Measurements from ENCODE around the gene SLC37A1. TPM values are rescaled to one million over a fixed set of nuclear protein-coding genes. Genes with fewer than 3 reads are reported as not detected.

SLC37A1 gene
- total and polyA plus RNA-seq, 9 of the 15 experiments (the other 6 are each of a cell fraction or from before 2014, with no cell fraction given) = 0.06 to 3.4 (median 0.40) TPM

- TF ChIP-seq MBD1 (CRISPR knock-in tag; IDR thresholded peaks at IDR 0.05) = no peak
- no peak for TF ChIP-seq KAT2B (IDR thresholded peaks at IDR 0.05; ENCODE audit: low read depth, low read length)
- TF ChIP-seq ZNF318 (IDR thresholded peaks at IDR 0.05; ENCODE audit: borderline replicate concordance in 1 of 2, low read depth in 1 of 2) = 0 out of 4 replicates have a peak, but pooled peaks of 1 of the 2 experiments have one; percentile 16
- TF ChIP-seq ARID4B (CRISPR knock-in tag; IDR thresholded peaks at IDR 0.05) = peak; percentile 61; the same call in 1 of the 2 replicates
- TF ChIP-seq AFF1 (IDR thresholded peaks at IDR 0.05; ENCODE audit: low read depth in 1 of 2, partially characterized antibody in 2 of 2) = peak in 1 of 2 experiments; percentile 50
Measured at GRCh38 chr21:42539931-42540343, 26.3 kb downstream of the SLC37A1 start (continued).

Measured in K562 (cell line).